Fibroblast of skin of left quadriceps (primary cell): Measurements from ENCODE around the gene MEOX2.

ENCODE experiments used
- DNase-seq, 2 experiments: peaks; one replicate each; pipeline ENCODE4 v3.0.0-alpha.2; 2013; ENCODE audit warnings: low read depth in 2 of 2

MEOX2 gene

DNA sequence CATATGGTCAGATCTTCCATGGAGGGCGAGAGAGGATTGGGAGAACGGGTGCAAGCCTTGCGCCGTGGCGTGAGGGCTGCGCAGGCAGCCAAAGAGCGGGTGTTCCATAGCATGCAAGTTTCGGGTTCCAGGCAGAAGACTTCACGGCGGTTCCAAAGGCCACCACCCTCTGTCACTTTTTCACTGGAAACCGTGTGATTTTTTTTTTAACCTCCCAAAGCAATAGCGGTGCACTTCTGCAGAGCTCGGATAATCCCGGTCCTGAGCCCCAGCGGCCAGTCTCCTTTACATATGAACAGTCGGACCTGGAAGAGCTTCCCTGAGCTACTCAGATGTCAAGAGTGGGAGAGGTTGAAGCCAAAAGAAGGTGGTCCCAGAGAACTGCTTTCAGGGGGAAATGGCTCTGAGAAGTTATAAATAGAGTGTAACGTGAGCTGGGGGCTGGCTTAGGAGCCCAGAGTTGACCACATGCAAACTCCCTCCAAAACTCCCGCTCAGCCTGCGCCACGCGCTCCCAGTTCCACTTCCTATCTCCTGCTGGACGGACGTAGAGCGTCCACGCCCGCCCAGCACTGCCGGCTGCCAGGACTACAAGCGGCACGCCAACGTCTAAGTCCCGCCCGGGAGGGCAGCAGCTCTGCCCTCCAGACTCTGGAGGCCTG, at the start of gene MEOX2:
MEOX2 (minus strand) TSS at position 389 of the 662 bp plus-strand sequence; CDS start at position 108, 281 bp downstream.
- no peak for DNase-seq

- no peak for DNase-seq
These were observed 43.3 kb upstream of the MEOX2 start for GRCh38 chr7:15729746-15730145.

- DNase-seq = no peak
These were observed 38.6 kb upstream of the MEOX2 start for GRCh38 chr7:15725051-15725450.

DNA sequence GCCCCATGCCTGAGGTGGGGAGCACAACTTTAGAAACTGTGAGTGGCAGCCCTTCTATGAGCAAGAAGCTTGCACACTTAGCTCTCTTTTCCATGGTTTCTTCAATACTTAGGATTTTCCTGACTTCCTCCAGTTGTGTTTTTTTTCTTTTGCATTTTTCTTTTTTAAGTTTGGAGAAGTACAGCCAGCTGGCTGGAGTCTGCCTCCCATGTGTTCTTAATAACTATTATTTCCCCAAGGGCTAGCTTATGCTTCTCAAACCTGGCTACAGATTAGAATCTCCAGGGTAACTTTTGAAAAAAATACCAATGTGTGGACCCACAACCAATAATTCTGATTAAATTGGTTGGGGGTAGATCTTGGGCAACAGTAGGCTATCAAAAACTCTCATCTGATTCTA, 37.4 kb upstream of the MEOX2 start:
- DNase-seq = peak in 1 of 2 experiments; percentile 16

GRCh38 chr7:15720849-15721471, 34.5 kb upstream of the MEOX2 start:
- DNase-seq = peak; percentile 20 to 23

DNA sequence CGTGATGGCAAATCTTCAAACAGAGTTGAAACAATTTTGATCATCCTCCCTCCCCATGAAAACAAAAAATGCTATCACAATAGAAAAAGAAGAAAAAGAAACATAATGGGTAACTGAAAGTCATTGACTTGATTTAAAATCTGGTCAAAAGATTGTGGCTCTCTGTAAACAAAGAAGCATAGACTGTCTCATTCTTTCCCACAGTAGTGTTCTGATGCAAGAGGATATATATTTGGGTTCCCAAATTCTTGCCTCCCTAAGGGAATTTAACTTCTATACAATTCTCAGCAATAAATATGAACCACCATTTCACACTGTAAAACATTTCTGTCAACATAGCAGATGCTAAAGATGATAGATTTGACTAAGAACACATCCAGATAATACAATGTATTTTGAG, 32.8 kb upstream of the MEOX2 start:
- DNase-seq = peak; percentile 33 to 34

DNA sequence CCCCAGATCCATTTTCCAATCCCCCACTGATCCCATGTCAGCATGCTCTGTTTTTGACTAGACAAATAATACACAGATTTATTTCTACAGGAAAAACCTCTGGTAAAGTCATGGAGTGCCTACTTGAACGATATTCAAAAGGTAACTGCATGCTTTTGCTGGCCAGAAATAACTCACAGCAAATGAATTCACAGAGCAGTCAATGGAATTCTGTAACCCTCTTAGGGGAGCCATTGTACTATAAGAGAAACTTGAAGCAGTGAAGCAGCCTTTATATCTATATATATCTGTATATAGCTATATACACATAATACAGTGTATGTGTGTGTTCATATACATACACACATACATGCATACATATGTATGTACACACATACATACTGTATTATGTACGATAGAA, 29.0 kb upstream of the MEOX2 start:
- no peak for DNase-seq

DNA sequence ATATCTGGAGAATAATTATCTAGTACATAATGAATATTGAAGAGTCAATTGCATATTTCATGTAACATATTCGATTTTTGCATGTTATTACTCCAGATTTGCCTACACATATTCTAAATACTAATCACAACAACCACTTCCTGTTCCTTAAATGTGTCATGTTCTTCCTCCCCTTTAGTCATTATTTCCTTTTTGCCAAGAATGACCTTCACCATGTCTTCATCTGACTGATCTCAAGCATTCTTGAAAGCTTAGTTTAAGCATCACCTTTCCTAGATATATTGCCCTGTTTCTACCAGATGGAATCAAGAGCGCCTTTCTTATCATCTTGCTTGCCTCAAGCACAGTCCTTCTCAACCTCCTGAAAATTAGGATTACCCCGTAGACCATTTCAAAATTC, 23.5 kb upstream of the MEOX2 start:
- no peak for DNase-seq

- DNase-seq = no peak
These were observed 21.1 kb upstream of the MEOX2 start for GRCh38 chr7:15707570-15707969.

GRCh38 chr7:15703732-15704131, 17.2 kb upstream of the MEOX2 start:
- DNase-seq = no peak

- no peak for DNase-seq
These were observed 6.1 kb upstream of the MEOX2 start for GRCh38 chr7:15692501-15693020.

DNA sequence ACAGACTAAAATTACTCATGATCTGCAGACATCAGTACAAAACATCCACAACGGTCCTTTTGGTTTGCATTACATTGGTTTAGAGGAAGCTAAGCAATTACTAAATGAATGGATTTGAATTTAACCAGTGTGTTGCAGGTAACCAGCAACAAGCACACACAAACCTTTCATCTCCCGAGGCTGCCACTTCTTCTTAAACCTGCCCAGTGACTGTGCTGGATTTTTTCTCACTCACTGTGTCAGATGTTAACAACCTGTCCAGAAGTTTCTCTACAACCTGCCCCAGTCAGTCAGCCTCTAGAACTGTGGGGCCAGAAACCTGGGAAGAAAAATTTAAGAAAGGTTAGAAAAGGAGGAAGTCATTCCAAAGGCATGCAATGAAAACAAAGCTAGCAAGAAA, 2.4 kb upstream of the MEOX2 start:
- DNase-seq = no peak

DNA sequence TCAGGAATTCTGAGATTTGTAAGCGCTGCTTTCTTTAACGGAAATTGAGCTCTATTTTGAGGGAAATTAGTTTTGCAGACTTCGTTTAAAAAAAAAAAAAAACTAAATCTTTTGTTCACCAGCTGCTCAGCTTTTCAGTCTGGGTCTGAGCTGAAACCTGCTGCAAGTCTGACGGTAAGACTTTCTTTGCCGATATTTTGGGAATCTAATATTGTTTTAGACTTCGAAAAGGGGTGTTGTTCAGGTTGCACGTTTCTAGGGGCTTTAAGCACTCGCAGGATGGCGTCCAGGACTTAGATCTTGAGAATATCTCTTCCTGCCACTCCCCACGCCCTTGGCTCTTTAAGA, 1.8 kb upstream of the MEOX2 start:
- no peak for DNase-seq

- no peak for DNase-seq
These were observed 1.2 kb upstream of the MEOX2 start for GRCh38 chr7:15687546-15688278.

- no peak for DNase-seq
These were observed 568 bp upstream of the MEOX2 start for GRCh38 chr7:15686957-15687545.

- peak; percentile 42 to 46 for DNase-seq
These were observed 857 bp downstream of the MEOX2 start for GRCh38 chr7:15685358-15686294.

- DNase-seq = no peak
These were observed 1.6 kb downstream of the MEOX2 start for GRCh38 chr7:15684871-15685270.

GRCh38 chr7:15684111-15684800, 2.2 kb downstream of the MEOX2 start:
- DNase-seq = no peak

DNA sequence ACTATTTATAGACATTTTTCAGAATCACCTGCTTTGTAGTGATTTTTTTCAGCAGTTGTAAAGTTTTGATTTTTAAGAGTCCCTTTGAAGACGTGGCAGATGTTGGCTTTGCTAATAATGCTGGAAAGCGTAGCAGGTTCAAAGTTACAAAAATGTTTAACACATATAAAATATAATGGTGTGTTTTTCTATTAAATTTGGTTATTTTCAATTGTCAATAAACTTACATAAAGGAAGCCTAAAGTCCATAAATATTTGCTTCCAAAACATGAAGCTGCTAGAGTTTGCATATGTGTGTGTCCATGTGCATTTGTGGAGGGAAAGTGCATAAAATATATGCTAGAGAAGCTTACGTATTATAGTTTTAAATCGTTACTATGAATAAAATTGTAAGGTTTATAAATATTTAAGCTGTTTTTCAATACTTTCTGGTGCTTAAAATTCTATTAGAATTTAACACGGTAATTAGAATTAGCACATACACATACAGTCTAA, 3.7 kb downstream of the MEOX2 start:
- no peak for DNase-seq

GRCh38 chr7:15682111-15682510, 4.4 kb downstream of the MEOX2 start:
- DNase-seq = no peak

GRCh38 chr7:15681631-15682030, 4.9 kb downstream of the MEOX2 start:
- no peak for DNase-seq
